ENCODE measurements around the gene RSAD1. TPM values are rescaled to one million over a fixed set of nuclear protein-coding genes. Genes with fewer than 3 reads are reported as not detected.

The RSAD1 gene
- total RNA-seq, 2 experiments from 2014 or later, result 24.5 to 28.4 TPM

GRCh38 chr17:50480854-50481490, 2.3 kb downstream of the RSAD1 start:
- Mint-ChIP-seq H3K4me3 (no peak overlapping the region), H3K27ac (no peak overlapping the region), H3K36me3 (ENCODE audit: low read depth) (peaks cover 5% of the 10 kb centered on the region), H3K27me3 (peaks cover 3% of the 10 kb centered on the region), H3K4me1 (peaks cover 25% of the 10 kb centered on the region), H3K9me3 (no peaks in the 10 kb centered on the region)
- ChIA-PET CTCF (interaction anchor here (1.0 to 3.2 kb wide), 3 partner anchors 20 to 61 kb away, joined by 7 to 17 read pairs (median 9); no protein-coding TSS in a partner anchor), POLR2A (no interaction called here)
- no peak for DNase-seq

GRCh38 chr17:50481648-50482047, 3.0 kb downstream of the RSAD1 start:
- ChIA-PET CTCF (interaction anchor here (0.7 to 3.4 kb wide), 10 partner anchors 20 to 145 kb away, joined by 3 to 29 read pairs (median 4); partner anchors contain the start of gene LRRC59), POLR2A (interaction anchor here (0.8 kb wide), 1 partner anchor 60 kb away, joined by 4 read pairs; no protein-coding TSS in a partner anchor)
- no peak for DNase-seq
- H3K4me3 Mint-ChIP-seq, result no peak overlapping the region
- H3K27me3 Mint-ChIP-seq, result no peaks in the 10 kb centered on the region
- H3K4me1 Mint-ChIP-seq, result peaks cover 25% of the 10 kb centered on the region
- H3K27ac Mint-ChIP-seq, result no peak overlapping the region
- no peaks in the 10 kb centered on the region for H3K9me3 Mint-ChIP-seq
- H3K36me3 Mint-ChIP-seq (ENCODE audit: low read depth), result peaks cover 5% of the 10 kb centered on the region

GRCh38 chr17:50482110-50482509, 3.5 kb downstream of the RSAD1 start:
- Mint-ChIP-seq H3K9me3 (no peaks in the 10 kb centered on the region), H3K27me3 (no peaks in the 10 kb centered on the region), H3K4me3 (no peak overlapping the region), H3K4me1 (peaks cover 25% of the 10 kb centered on the region), H3K36me3 (ENCODE audit: low read depth) (peaks cover 5% of the 10 kb centered on the region), H3K27ac (no peak overlapping the region)
- DNase-seq, result no peak
- ChIA-PET POLR2A (interaction anchor here (0.8 kb wide), 1 partner anchor 60 kb away, joined by 4 read pairs; no protein-coding TSS in a partner anchor), CTCF (interaction anchor here (0.7 to 3.4 kb wide), 10 partner anchors 19 to 144 kb away, joined by 3 to 29 read pairs (median 4); partner anchors contain the start of gene LRRC59)

GRCh38 chr17:50482516-50482915, 3.9 kb downstream of the RSAD1 start:
- CTCF ChIA-PET, result interaction anchor here (0.7 to 3.4 kb wide), 10 partner anchors 19 to 215 kb away, joined by 3 to 29 read pairs (median 3); partner anchors contain the start of genes CACNA1G and LRRC59
- Mint-ChIP-seq H3K4me3 (no peak overlapping the region), H3K27ac (peak overlapping the region; percentile 42)

GRCh38 chr17:50483266-50483665, 4.6 kb downstream of the RSAD1 start:
- Mint-ChIP-seq H3K4me3 (no peak overlapping the region), H3K27me3 (no peaks in the 10 kb centered on the region), H3K9me3 (no peaks in the 10 kb centered on the region), H3K4me1 (peaks cover 20% of the 10 kb centered on the region), H3K27ac (no peak overlapping the region), H3K36me3 (ENCODE audit: low read depth) (peaks cover 5% of the 10 kb centered on the region)
- POLR2A ChIA-PET, result interaction anchor here (1.4 to 1.7 kb wide), 3 partner anchors 10 to 50 kb away, joined by 3 to 6 read pairs (median 5); no protein-coding TSS in a partner anchor
- no peak for DNase-seq
- CTCF ChIA-PET, result interaction anchor here (0.7 to 3.4 kb wide), 8 partner anchors 18 to 214 kb away, joined by 3 to 29 read pairs (median 4); partner anchors contain the start of genes CACNA1G and LRRC59

More at GRCh38 chr17:50482516-50482915, 3.9 kb downstream of the RSAD1 start:
- Mint-ChIP-seq H3K36me3 (ENCODE audit: low read depth) (peaks cover 5% of the 10 kb centered on the region), H3K9me3 (no peaks in the 10 kb centered on the region), H3K27me3 (no peaks in the 10 kb centered on the region), H3K4me1 (peaks cover 25% of the 10 kb centered on the region)
- POLR2A ChIA-PET, result interaction anchor here (0.8 kb wide), 1 partner anchor 60 kb away, joined by 4 read pairs; no protein-coding TSS in a partner anchor
- DNase-seq, result peak; percentile 82

GRCh38 chr17:50484386-50485155, 5.9 kb downstream of the RSAD1 start:
- peaks cover 5% of the 10 kb centered on the region for H3K36me3 Mint-ChIP-seq (ENCODE audit: low read depth)
- H3K9me3 Mint-ChIP-seq, result no peaks in the 10 kb centered on the region

GRCh38 chr17:50487213-50488096, 8.8 kb downstream of the RSAD1 start:
- H3K36me3 Mint-ChIP-seq (ENCODE audit: low read depth), result peaks cover 5% of the 10 kb centered on the region
- peaks cover 4% of the 10 kb centered on the region for H3K4me1 Mint-ChIP-seq
- H3K27ac Mint-ChIP-seq, result no peak overlapping the region
- no peaks in the 10 kb centered on the region for H3K9me3 Mint-ChIP-seq
- POLR2A ChIA-PET, result interaction anchor here (0.8 to 1.0 kb wide), 2 partner anchors 28 to 54 kb away, joined by 3 read pairs; no protein-coding TSS in a partner anchor
- CTCF ChIA-PET, result interaction anchor here (1.8 kb wide), 1 partner anchor 14 kb away, joined by 10 read pairs; no protein-coding TSS in a partner anchor
- no peak overlapping the region for H3K4me3 Mint-ChIP-seq
- no peak for DNase-seq
- no peaks in the 10 kb centered on the region for H3K27me3 Mint-ChIP-seq

More at GRCh38 chr17:50484386-50485155, 5.9 kb downstream of the RSAD1 start:
- no peaks in the 10 kb centered on the region for H3K27me3 Mint-ChIP-seq
- H3K27ac Mint-ChIP-seq, result no peak overlapping the region
- ChIA-PET CTCF (interaction anchor here (0.6 to 3.4 kb wide), 9 partner anchors 8 to 221 kb away, joined by 3 to 29 read pairs (median 4); no protein-coding TSS in a partner anchor), POLR2A (interaction anchor here (0.8 to 1.7 kb wide), 5 partner anchors 9 to 381 kb away, joined by 3 to 6 read pairs (median 3); partner anchors contain the start of gene TOB1)
- DNase-seq, result no peak
- no peak overlapping the region for H3K4me3 Mint-ChIP-seq
- H3K4me1 Mint-ChIP-seq, result peaks cover 13% of the 10 kb centered on the region

GRCh38 chr17:50488880-50489279, 10.2 kb downstream of the RSAD1 start:
- CTCF ChIA-PET, result interaction anchor here (1.2 to 1.8 kb wide), 2 partner anchors 10 to 12 kb away, joined by 4 to 10 read pairs; no protein-coding TSS in a partner anchor
- DNase-seq, result no peak
- H3K27ac Mint-ChIP-seq, result no peak overlapping the region
- H3K36me3 Mint-ChIP-seq (ENCODE audit: low read depth), result peaks cover 2% of the 10 kb centered on the region
- H3K27me3 Mint-ChIP-seq, result no peaks in the 10 kb centered on the region
- no peaks in the 10 kb centered on the region for H3K4me1 Mint-ChIP-seq
- no peak overlapping the region for H3K4me3 Mint-ChIP-seq
- no peaks in the 10 kb centered on the region for H3K9me3 Mint-ChIP-seq
- POLR2A ChIA-PET, result interaction anchor here (1.0 kb wide), 1 partner anchor 53 kb away, joined by 3 read pairs; no protein-coding TSS in a partner anchor

GRCh38 chr17:50491505-50491904, 12.8 kb downstream of the RSAD1 start:
- Mint-ChIP-seq H3K4me1 (no peaks in the 10 kb centered on the region), H3K27ac (no peak overlapping the region), H3K9me3 (no peaks in the 10 kb centered on the region), H3K4me3 (no peak overlapping the region), H3K36me3 (ENCODE audit: low read depth) (no peaks in the 10 kb centered on the region), H3K27me3 (no peaks in the 10 kb centered on the region)
- no peak for DNase-seq
- ChIA-PET POLR2A (no interaction called here), CTCF (no interaction called here)

GRCh38 chr17:50492214-50492613, 13.6 kb downstream of the RSAD1 start:
- no peaks in the 10 kb centered on the region for H3K36me3 Mint-ChIP-seq (ENCODE audit: low read depth)
- DNase-seq, result no peak
- ChIA-PET CTCF (interaction anchor here (0.7 to 2.2 kb wide), 4 partner anchors 8 to 214 kb away, joined by 3 to 4 read pairs (median 4); partner anchors contain the start of gene RSAD1), POLR2A (interaction anchor here (2.3 kb wide), 1 partner anchor 12 kb away, joined by 6 read pairs; no protein-coding TSS in a partner anchor)
- no peaks in the 10 kb centered on the region for H3K4me1 Mint-ChIP-seq
- H3K9me3 Mint-ChIP-seq, result no peaks in the 10 kb centered on the region
- no peak overlapping the region for H3K27ac Mint-ChIP-seq
- H3K27me3 Mint-ChIP-seq, result no peaks in the 10 kb centered on the region
- no peak overlapping the region for H3K4me3 Mint-ChIP-seq

GRCh38 chr17:50493744-50494143, 15.1 kb downstream of the RSAD1 start:
- CTCF ChIA-PET, result interaction anchor here (1.4 to 2.2 kb wide), 2 partner anchors 9 to 15 kb away, joined by 4 read pairs; partner anchors contain the start of gene RSAD1
- Mint-ChIP-seq H3K4me3 (no peak overlapping the region), H3K27ac (no peak overlapping the region), H3K9me3 (no peaks in the 10 kb centered on the region), H3K4me1 (no peaks in the 10 kb centered on the region), H3K36me3 (ENCODE audit: low read depth) (no peaks in the 10 kb centered on the region), H3K27me3 (peaks cover 1% of the 10 kb centered on the region)
- POLR2A ChIA-PET, result interaction anchor here (1.4 to 2.3 kb wide), 2 partner anchors 10 to 11 kb away, joined by 5 to 6 read pairs; no protein-coding TSS in a partner anchor
- DNase-seq, result no peak
